HFF-Myc (cell line): ENCODE results near the gene ANAPC13.

Experiments
- DNase-seq: peaks from one replicate; pipeline ENCODE4 v3.0.0-alpha.2; 2011; ENCODE audit warnings: low read depth; ENCODE audit errors: extremely low read depth
- H3K4me3 ChIP-seq: replicated peaks from 2 replicates; pipeline ENCODE4 v1.5.1; 2011; ENCODE audit warnings: low read depth, mild to moderate bottlenecking, control low read depth, low read length
- TF ChIP-seq, protein P1 (sequence below): IDR thresholded peaks from 2 replicates; pipeline ENCODE4 v1.5.1; 2012; ENCODE audit warnings: mild to moderate bottlenecking, low read depth, low read length, control low read depth; ENCODE audit errors: missing control alignments

ANAPC13 gene

DNA sequence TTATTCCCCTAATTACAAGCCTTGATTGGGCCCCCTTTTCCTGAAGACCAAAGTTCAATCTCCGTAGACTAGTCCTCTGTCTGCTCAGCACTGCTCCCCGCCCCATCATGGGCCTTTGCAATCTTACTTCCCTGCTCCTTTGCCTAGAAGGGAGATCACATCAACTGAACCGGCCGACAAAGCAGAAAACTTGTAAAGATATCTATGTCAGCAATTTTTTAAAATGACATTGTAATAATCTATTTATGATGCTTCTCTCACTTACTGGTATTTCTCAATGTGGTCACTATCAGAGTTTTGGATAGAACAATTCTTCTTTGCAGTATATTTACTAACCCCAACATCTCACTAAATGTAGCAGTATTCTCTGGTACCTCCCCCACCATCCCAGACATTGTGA is 17.3 kb downstream of the ANAPC13 start:
- DNase-seq, result no peak
- no peak overlapping the region for H3K4me3 ChIP-seq
- TF ChIP-seq, protein P1, sequence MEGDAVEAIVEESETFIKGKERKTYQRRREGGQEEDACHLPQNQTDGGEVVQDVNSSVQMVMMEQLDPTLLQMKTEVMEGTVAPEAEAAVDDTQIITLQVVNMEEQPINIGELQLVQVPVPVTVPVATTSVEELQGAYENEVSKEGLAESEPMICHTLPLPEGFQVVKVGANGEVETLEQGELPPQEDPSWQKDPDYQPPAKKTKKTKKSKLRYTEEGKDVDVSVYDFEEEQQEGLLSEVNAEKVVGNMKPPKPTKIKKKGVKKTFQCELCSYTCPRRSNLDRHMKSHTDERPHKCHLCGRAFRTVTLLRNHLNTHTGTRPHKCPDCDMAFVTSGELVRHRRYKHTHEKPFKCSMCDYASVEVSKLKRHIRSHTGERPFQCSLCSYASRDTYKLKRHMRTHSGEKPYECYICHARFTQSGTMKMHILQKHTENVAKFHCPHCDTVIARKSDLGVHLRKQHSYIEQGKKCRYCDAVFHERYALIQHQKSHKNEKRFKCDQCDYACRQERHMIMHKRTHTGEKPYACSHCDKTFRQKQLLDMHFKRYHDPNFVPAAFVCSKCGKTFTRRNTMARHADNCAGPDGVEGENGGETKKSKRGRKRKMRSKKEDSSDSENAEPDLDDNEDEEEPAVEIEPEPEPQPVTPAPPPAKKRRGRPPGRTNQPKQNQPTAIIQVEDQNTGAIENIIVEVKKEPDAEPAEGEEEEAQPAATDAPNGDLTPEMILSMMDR, result no peak

DNA sequence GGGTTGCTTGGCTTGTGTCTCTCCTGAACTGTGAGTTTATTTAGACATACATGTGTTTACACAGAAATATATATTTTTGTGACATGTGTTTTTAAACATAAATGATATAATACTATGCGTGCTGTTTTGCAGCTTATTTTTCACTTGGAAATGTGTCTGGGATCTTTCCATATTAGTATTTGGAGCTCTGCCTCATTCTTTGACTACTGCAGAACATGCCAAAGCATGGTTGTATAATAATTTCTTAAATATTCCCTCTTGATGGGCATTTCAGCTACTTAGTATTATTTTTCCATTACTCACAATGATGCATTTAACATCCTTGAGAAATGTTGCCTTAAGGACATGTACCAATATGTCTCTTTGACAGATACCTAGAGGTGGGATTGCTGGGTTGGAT is 19.5 kb downstream of the ANAPC13 start:
- H3K4me3 ChIP-seq, result no peak overlapping the region
- TF ChIP-seq, protein P1, result no peak
- no peak for DNase-seq

GRCh38 chr3:134464689-134465365 is 21.0 kb downstream of the ANAPC13 start:
- TF ChIP-seq, protein P1, result no peak
- H3K4me3 ChIP-seq, result no peak overlapping the region
- no peak for DNase-seq

DNA sequence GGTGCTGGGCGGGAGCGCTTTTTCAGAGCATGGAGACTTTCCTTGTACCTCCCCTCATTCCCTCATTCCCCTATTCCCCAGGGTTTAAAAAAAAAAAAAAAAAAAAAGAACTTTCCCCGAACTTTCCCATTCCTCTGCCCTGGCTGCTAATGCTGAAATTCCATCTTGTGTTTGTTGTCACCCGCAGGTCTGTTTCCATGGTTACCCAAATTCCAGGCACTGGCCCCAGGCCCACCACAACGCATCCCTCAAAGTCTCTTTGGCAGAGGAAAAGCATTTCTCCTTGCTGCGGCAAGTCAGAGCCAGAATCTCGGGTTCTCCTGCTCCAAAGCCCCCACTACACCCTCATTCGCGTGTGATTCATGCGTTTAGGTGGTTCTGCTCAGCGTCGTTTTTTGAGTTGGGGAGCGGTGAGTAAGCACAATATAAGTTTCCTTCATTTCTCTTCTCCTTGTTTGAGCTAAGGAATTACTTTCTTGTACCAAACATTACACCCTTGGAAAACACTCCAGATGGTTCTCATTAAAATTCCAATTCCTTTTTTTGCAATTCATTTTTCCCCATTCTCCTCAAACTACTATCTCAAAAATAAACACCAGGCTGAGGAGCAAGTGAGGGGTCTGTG is 21.6 kb downstream of the ANAPC13 start:
- DNase-seq, result peak; percentile 96
- H3K4me3 ChIP-seq, result peak overlapping the region; percentile 22
- TF ChIP-seq, protein P1, result no peak

DNA sequence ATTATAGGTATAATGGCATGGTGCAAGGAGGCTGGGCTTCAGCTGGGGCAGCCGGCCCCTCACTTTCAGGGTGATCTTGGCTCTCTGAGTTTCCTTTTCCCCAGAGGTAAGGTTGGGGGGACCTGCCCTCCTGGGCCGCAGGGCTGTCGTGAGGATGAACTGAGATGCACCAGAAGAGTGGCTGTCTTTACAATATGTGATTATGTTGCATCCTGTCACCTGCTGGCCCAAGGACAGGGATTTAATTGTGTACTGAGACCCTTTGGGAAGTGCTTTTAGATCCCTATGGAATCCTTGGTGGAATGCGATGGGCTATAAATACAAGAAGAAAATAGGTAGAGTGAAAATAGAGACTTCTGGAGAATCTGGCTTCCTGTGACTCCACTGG is 22.1 kb downstream of the ANAPC13 start:
- TF ChIP-seq, protein P1, result no peak
- no peak for DNase-seq
- peak overlapping the region; percentile 22 for H3K4me3 ChIP-seq

GRCh38 chr3:134462331-134462941 is 23.3 kb downstream of the ANAPC13 start:
- TF ChIP-seq, protein P1, result no peak
- DNase-seq, result no peak
- H3K4me3 ChIP-seq, result no peak overlapping the region
